Smooth muscle cell (in vitro differentiated cells): ENCODE results near the gene GALNTL6. TPM values are rescaled to one million over a fixed set of nuclear protein-coding genes. Genes with fewer than 3 reads are reported as not detected.

ENCODE experiments used
- DNase-seq: peaks from one replicate; lab custom pipeline; 2025; ENCODE audit not compliant: unreplicated experiment; lab: John Stamatoyannopoulos, UW
- H2AFZ ChIP-seq: fragments of 200-600 bp; sonication (generic); 2 replicates; pipeline ENCODE4 v1.6.0; 2016; ENCODE audit warnings: antibody characterized with exemption, low read depth, mild to moderate bottlenecking
- H3F3A ChIP-seq: fragments of 200-600 bp; sonication (generic); 2 replicates; pipeline ENCODE4 v1.6.0; 2017; ENCODE audit warnings: antibody characterized with exemption, low read depth
- H3K27ac ChIP-seq: fragments of 200-600 bp; sonication (generic); 2 replicates; pipeline ENCODE4 v1.5.1; 2016; ENCODE audit warnings: low read depth, mild to moderate bottlenecking
- H3K27me3 ChIP-seq: fragments of 200-600 bp; sonication (generic); 2 replicates; pipeline ENCODE4 v1.6.1; 2016; ENCODE audit warnings: low read depth, mild to moderate bottlenecking
- H3K36me3 ChIP-seq: fragments of 200-600 bp; sonication (generic); 2 replicates; pipeline ENCODE4 v1.5.1; 2016; ENCODE audit warnings: low read depth
- H3K4me1 ChIP-seq: fragments of 200-600 bp; sonication (generic); 2 replicates; pipeline ENCODE4 v1.5.1; 2016; ENCODE audit warnings: low read depth
- H3K4me2 ChIP-seq: fragments of 200-600 bp; sonication (generic); 2 replicates; pipeline ENCODE4 v1.6.0; 2016; ENCODE audit warnings: mild to moderate bottlenecking
- H3K4me3 ChIP-seq: fragments of 200-600 bp; sonication (generic); 2 replicates; pipeline ENCODE4 v1.5.1; 2016; ENCODE audit warnings: mild to moderate bottlenecking
- H3K79me2 ChIP-seq: fragments of 200-600 bp; sonication (generic); 2 replicates; pipeline ENCODE4 v1.6.0; 2016; ENCODE audit warnings: low read depth, mild to moderate bottlenecking
- H3K9ac ChIP-seq: fragments of 200-600 bp; sonication (generic); 2 replicates; pipeline ENCODE4 v1.6.0; 2016; ENCODE audit warnings: low read depth
- H3K9me3 ChIP-seq: fragments of 200-600 bp; sonication (generic); replicated peaks from 2 replicates; pipeline ENCODE4 v1.5.1; 2016; ENCODE audit warnings: low read depth
- H4K20me1 ChIP-seq: fragments of 200-600 bp; sonication (generic); 2 replicates; pipeline ENCODE4 v1.6.0; 2016; ENCODE audit warnings: low read depth
- CTCF ChIP-seq: fragments of 200-600 bp; sonication (generic); IDR thresholded peaks from 2 replicates; pipeline ENCODE4 v1.5.1; 2017; ENCODE audit warnings: borderline replicate concordance, mild to moderate bottlenecking, antibody characterized with exemption; ENCODE audit not compliant: insufficient read depth, poor library complexity, severe bottlenecking
- WGBS: methylation state at CpG from one replicate; pipeline ENCODE4 v1.1.7; 2016; ENCODE audit warnings: low lambda C conversion rate; 5-methylcytosine and 5-hydroxymethylcytosine counted together
- polyA plus RNA-seq: library from polyadenylated mRNA; unstranded; fragments of >200 nt; fragmentation: Nextera tagmentation; extraction: Ambion mirVana; gene quantifications from 2 replicates; pipeline ENCODE4 v1.2.1, GENCODE V29; 2016
- total RNA-seq: library from RNA; depleted of rRNA; stranded (reverse); fragments of >200 nt; gene quantifications from 2 replicates; pipeline ENCODE4 v1.2.3, GENCODE V29; 2014

GALNTL6 gene
- total and polyA plus RNA-seq, 2 experiments from 2014 or later = 0.18 to 1.3 TPM

DNA sequence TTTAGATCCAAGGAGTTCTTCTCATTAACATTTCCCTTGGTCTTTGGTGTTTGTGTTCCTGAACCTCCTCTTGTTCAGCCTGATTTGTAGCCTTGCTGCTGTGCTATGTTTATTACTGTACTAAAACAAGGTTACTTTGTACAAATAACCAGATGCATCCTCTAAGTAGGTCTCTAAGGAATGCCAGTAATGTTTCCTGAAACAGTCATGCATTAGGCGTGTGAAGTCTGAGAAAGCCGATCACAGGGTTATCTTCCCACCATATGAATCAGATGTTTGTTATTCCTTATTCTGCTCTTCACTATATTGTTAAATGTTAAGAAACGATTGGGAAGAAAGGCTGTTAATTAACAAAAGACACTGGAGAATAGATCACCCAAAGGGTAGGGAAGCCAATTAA lies 66.9 kb downstream of the GALNTL6 start:
- Histone ChIP-seq H3K4me3 (no peak overlapping the region), H3K9ac (peak overlapping the region; percentile 38), H3K27ac (peak overlapping the region; percentile 87), H3K4me2 (peak overlapping the region; percentile 44), H3K27me3 (no peaks in the 10 kb centered on the region), H3K36me3 (no peaks in the 10 kb centered on the region), H2AFZ (peak overlapping the region; percentile 58), H3F3A (no peaks in the 10 kb centered on the region), H4K20me1 (no peaks in the 10 kb centered on the region), H3K9me3 (no peaks in the 10 kb centered on the region), H3K79me2 (no peaks in the 10 kb centered on the region), H3K4me1 (peaks cover 17% of the 10 kb centered on the region)
- DNase-seq = no peak
- WGBS = 3% methylated on average over 3 of the region's 3 CpGs
- TF ChIP-seq CTCF = no peak

- Histone ChIP-seq H4K20me1 (no peaks in the 10 kb centered on the region), H3K4me2 (no peak overlapping the region), H3K27me3 (no peaks in the 10 kb centered on the region), H3K79me2 (no peaks in the 10 kb centered on the region), H2AFZ (no peak overlapping the region), H3K36me3 (no peaks in the 10 kb centered on the region), H3K4me1 (no peaks in the 10 kb centered on the region), H3F3A (no peaks in the 10 kb centered on the region), H3K4me3 (no peak overlapping the region), H3K27ac (no peak overlapping the region), H3K9ac (no peak overlapping the region), H3K9me3 (no peaks in the 10 kb centered on the region)
- no peak for DNase-seq
- 87% methylated on average over 3 of the region's 3 CpGs for WGBS
- no peak for TF ChIP-seq CTCF
Observed at GRCh38 chr4:171889681-171890080, 76.5 kb downstream of the GALNTL6 start.

DNA sequence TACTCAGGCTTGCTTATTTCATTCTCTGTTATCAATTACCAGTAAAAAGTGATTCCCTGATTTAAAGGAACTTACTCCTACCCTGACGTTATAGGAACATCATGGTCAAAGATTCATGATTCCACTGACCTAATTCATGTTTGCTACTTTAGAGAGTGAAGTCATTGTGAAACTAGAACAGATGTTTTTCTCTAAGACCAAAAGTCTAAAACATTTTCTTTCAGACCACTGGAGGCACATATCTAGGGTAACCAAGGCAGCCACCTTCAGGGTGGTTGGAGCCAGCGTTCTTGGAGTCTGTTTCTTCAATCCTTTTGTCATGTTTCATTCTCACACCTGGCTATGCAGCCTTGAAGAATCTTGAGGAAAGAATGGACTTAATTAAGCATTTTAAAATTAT lies 77.8 kb downstream of the GALNTL6 start:
- WGBS = 73% methylated on average over 2 of the region's 2 CpGs
- Histone ChIP-seq H3F3A (no peaks in the 10 kb centered on the region), H2AFZ (peak overlapping the region; percentile 65), H3K27ac (no peak overlapping the region), H3K4me3 (no peak overlapping the region), H3K27me3 (no peaks in the 10 kb centered on the region), H4K20me1 (no peaks in the 10 kb centered on the region), H3K9me3 (no peaks in the 10 kb centered on the region), H3K4me2 (no peak overlapping the region), H3K36me3 (no peaks in the 10 kb centered on the region), H3K79me2 (no peaks in the 10 kb centered on the region), H3K9ac (no peak overlapping the region), H3K4me1 (peaks cover 6% of the 10 kb centered on the region)
- TF ChIP-seq CTCF = no peak
- no peak for DNase-seq

DNA sequence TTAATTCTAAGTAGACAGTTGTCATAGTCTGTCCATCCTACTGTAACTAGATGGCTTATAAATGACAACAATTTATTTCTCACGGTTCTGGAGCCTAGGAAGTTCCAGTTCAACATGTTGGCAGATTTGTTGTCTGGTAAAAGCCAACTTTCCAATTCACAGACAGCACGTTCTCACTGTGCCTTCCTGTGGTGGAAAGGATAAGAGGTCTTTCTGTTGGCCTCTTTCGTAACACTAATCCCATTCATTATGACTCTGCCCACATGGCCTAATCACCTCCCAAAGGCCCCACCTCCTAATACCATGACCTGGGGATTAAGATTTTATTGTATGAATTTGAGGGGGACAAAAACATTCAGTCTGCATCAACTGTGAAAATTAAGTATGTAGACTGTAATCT lies 83.2 kb downstream of the GALNTL6 start:
- Histone ChIP-seq H2AFZ (no peak overlapping the region), H3K4me3 (no peak overlapping the region), H3F3A (no peaks in the 10 kb centered on the region), H3K36me3 (no peaks in the 10 kb centered on the region), H3K4me2 (no peak overlapping the region), H3K9ac (no peak overlapping the region), H3K4me1 (peaks cover 14% of the 10 kb centered on the region), H3K27me3 (no peaks in the 10 kb centered on the region), H3K27ac (no peak overlapping the region), H3K79me2 (no peaks in the 10 kb centered on the region), H3K9me3 (no peaks in the 10 kb centered on the region), H4K20me1 (no peaks in the 10 kb centered on the region)
- TF ChIP-seq CTCF = no peak
- DNase-seq = no peak
- 55% methylated on average over 3 of the region's 3 CpGs for WGBS
